ENCODE data around the gene CCZ1B. TPM values are rescaled to one million over a fixed set of nuclear protein-coding genes. Genes with fewer than 3 reads are reported as not detected.
"Not testable (repeated sequence)": the region's sequence is repeated elsewhere in the genome, so short reads cannot be mapped to it uniquely, and the experiment has no call there.

The CCZ1B gene
- total and polyA plus RNA-seq, 12 donors = 16.4 to 153 (median 68.8) TPM

DNA sequence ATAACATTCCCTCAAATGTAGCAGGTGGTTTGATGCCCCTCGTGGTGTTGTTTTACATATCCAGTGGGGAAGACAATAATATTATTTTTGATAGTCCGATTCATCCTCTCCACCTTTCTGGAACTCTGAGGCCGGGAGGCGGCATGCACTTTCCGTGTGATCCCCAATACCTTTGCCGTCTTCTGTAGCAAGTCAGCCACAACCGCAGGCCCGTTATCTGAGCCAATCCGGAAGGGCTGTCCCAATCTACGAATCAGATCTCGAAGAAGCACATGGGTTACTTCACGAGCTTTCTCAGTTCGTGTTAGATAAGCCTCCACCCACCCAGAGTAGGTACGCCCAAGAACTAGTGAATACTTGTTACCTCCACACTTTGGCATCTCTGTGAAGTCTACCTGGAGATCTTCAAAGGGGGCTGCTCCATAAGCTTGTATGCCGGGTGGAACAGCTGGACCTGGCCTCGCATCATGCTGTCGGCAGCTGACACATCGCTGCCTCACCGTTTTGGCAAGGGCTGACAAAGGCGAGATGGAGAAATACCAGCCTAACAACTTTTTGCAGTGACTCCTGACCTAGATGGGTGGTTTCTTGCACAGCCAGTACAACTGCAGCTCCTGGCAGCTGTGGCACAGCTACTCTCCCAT is 16.3 kb upstream of the CCZ1B start:
- H3K27ac ChIP-seq; H3K36me3 ChIP-seq (replicated peaks in 1 of 2); H3K4me3 ChIP-seq; intact Hi-C loops (cut with DNase I); H3K9me3 ChIP-seq (replicated peaks in 1 of 3); H3K4me1 ChIP-seq (replicated peaks in 1 of 2); DNase-seq; H3K27me3 ChIP-seq: not testable (repeated sequence)
- 63 to 73% (median 70%) methylated on average over 16 to 20 of the region's 20 CpGs for WGBS, 4 donors

DNA sequence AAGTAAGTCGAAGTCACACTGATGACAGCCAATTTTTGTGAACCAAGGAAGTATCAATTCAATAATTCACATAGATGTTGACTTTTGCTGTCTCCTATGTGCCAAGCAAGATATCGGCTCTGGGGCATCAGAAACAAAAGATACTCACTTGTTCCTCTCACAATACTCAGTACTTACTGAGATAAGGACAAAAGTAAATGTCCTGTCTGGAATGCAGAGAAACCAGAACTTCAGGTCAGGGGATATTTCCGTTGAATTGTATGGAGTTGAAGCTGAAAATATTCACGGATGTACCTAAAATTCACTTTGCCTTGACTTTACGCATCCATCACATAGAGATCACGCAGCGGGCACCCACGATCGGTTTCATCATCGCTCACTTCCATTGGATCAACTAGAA is 11.0 kb upstream of the CCZ1B start:
- WGBS, 4 donors = 90 to 91% (median 91%) methylated on average over 10 of the region's 10 CpGs
- H3K36me3 ChIP-seq (replicated peaks in 1 of 2) = not testable (repeated sequence)

DNA sequence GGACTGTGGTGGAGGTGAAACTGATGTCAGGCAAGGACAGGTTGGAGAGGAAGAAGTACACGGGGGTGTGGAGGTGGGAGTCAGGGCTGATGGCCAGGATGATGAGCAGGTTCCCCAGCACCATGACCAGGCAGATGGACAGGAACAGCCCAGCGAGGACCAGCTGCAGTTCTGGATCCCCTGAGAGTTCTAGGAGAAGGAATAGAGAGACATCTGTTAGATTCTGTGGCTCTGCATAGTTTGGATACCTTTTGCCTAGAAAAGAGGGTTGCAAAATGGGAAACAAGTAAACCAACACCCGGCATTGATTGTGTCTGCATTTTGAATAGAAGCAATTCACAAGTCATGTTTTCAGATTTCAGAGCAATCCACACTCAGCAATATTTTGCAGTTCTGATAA is 9.4 kb upstream of the CCZ1B start:
- H3K36me3 ChIP-seq (replicated peaks in 1 of 2) = not testable (repeated sequence)
- 40 to 69% (median 54%) methylated on average over 3 of the region's 3 CpGs for WGBS, 4 donors

More for the DNA sequence above, 11.0 kb upstream of the CCZ1B start:
- H3K27me3 ChIP-seq; DNase-seq; H3K27ac ChIP-seq; H3K4me3 ChIP-seq; intact Hi-C loops (cut with DNase I); H3K9me3 ChIP-seq (replicated peaks in 1 of 3); H3K4me1 ChIP-seq (replicated peaks in 1 of 2): not testable (repeated sequence)

DNA sequence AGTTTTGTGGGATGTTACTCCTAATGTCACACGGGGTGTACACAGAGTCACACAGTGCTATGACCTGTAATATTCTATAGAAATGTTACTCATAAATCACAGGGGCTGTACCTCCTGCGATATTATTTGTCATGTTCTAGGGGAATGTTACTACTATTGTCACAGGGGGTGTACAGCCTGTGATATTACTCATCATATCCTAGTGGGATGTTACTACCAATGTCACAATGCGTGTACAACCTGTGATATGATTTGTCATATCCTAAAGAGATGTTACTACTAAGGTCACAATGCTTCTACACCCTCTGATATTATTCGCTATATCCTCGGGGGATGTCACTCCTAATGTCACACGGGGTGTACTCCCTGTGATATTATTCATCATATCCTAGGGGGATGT is 7.6 kb upstream of the CCZ1B start:
- DNase-seq = no peak
- intact Hi-C loops (cut with DNase I) = no loop called here
- no peaks in the 10 kb centered on the region for H3K36me3 ChIP-seq (replicated peaks in 1 of 2)
- no peak overlapping the region for H3K27ac ChIP-seq
- TF ChIP-seq, protein P1, sequence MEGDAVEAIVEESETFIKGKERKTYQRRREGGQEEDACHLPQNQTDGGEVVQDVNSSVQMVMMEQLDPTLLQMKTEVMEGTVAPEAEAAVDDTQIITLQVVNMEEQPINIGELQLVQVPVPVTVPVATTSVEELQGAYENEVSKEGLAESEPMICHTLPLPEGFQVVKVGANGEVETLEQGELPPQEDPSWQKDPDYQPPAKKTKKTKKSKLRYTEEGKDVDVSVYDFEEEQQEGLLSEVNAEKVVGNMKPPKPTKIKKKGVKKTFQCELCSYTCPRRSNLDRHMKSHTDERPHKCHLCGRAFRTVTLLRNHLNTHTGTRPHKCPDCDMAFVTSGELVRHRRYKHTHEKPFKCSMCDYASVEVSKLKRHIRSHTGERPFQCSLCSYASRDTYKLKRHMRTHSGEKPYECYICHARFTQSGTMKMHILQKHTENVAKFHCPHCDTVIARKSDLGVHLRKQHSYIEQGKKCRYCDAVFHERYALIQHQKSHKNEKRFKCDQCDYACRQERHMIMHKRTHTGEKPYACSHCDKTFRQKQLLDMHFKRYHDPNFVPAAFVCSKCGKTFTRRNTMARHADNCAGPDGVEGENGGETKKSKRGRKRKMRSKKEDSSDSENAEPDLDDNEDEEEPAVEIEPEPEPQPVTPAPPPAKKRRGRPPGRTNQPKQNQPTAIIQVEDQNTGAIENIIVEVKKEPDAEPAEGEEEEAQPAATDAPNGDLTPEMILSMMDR (IDR thresholded peaks at IDR 0.05) = no peak
- TF ChIP-seq POLR2A (IDR thresholded peaks at IDR 0.05) = no peak
- peaks cover 8% of the 10 kb centered on the region for H3K27me3 ChIP-seq
- no peaks in the 10 kb centered on the region for H3K4me1 ChIP-seq (replicated peaks in 1 of 2)
- no peak overlapping the region for H3K4me3 ChIP-seq
- H3K9me3 ChIP-seq (replicated peaks in 1 of 3) = no peaks in the 10 kb centered on the region
- WGBS, 4 donors = 70 to 81% (median 79%) methylated on average over 6 of the region's 6 CpGs

More for the DNA sequence above, 9.4 kb upstream of the CCZ1B start:
- H3K9me3 ChIP-seq (replicated peaks in 1 of 3); H3K4me3 ChIP-seq; intact Hi-C loops (cut with DNase I); DNase-seq; H3K4me1 ChIP-seq (replicated peaks in 1 of 2); H3K27ac ChIP-seq; H3K27me3 ChIP-seq: not testable (repeated sequence)

DNA sequence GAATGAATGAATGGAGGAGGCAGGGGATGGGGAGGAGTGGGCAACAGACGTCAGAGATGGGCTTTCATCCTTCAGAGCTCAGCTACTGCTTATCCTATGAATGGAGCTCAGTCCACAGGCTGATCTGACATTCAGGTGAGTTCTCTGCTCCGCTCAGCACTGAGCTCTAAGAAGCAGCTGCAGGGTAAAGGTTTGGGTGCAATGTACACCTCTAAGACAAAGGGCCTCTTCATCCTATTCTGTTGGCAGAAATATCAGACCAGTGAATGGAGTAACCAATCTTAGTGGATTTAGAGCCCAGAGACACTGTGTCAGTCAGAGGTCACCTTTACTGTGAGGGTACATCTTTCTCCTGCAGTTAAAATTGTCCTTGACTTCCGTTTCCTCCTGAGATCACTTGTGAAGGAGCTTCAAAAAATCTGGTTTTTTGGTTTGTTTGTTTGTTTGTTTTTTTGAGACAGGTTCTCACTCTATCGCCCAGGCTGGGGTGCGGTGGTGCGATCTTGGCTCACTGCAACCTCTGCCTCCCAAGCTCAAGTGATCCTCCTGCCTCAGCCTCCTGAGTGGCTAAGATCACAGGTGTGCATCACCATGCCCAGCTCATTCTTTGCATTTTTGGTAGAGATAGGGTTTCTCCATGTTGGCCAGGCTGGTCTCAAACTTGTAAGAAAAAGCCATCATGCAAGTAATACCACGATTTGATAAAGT is 5.1 kb upstream of the CCZ1B start:
- intact Hi-C loops (cut with DNase I) = no loop called here
- H3K27me3 ChIP-seq = peaks cover 8% of the 10 kb centered on the region
- H3K4me1 ChIP-seq (replicated peaks in 1 of 2) = no peaks in the 10 kb centered on the region
- DNase-seq = no peak
- no peaks in the 10 kb centered on the region for H3K36me3 ChIP-seq (replicated peaks in 1 of 2)
- 69 to 75% (median 74%) methylated on average over 7 of the region's 7 CpGs for WGBS, 4 donors
- TF ChIP-seq POLR2A (IDR thresholded peaks at IDR 0.05) = no peak
- TF ChIP-seq, protein P1 (IDR thresholded peaks at IDR 0.05) = no peak
- H3K9me3 ChIP-seq (replicated peaks in 1 of 3) = no peaks in the 10 kb centered on the region
- H3K27ac ChIP-seq = no peak overlapping the region
- H3K4me3 ChIP-seq = no peak overlapping the region

DNA sequence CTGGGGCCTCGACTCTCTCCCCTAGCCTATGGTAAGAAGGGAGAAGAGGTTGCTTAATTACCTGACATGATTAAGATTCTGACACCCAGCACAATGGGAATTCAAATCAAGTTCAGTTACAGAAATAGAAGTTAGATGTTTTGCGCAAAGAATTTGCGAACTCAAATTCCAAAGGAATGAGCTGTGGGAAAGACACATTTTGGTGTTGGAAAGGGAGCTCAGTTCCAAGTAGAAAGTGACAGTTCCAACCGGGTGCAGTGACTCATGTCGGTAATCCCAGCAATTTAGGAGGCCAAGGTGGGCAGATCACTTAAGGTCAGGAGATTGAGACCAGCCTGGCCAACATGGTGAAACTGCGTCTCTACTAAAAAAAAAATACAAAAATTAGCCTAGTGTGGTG is 4.0 kb upstream of the CCZ1B start:
- H3K36me3 ChIP-seq (replicated peaks in 1 of 2); H3K27me3 ChIP-seq; intact Hi-C loops (cut with DNase I); H3K27ac ChIP-seq; H3K9me3 ChIP-seq (replicated peaks in 1 of 3); H3K4me1 ChIP-seq (replicated peaks in 1 of 2); DNase-seq; H3K4me3 ChIP-seq: not testable (repeated sequence)
- 69 to 82% (median 78%) methylated on average over 6 of the region's 6 CpGs for WGBS, 4 donors

DNA sequence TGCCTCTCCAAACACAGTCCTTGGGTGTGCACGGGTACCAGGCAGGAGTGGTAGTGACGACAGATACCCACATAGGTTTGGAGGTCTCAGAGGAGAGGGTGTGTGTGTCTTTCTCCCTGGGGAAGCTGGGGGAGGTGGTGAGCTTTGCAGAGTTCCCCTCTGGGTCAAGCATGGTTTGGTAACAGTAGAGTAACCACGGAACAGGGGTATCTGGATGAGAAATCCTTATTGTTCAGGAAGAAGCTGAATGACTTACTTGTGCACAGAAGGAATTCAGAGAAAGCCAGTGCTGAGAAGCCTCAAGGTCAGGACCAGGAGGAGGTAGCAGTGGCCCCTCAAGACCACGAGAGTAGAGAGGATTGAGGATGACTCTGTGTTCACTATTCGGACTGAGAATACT is 3.5 kb upstream of the CCZ1B start:
- H3K27me3 ChIP-seq; intact Hi-C loops (cut with DNase I); DNase-seq; H3K4me3 ChIP-seq; H3K36me3 ChIP-seq (replicated peaks in 1 of 2); H3K27ac ChIP-seq; H3K9me3 ChIP-seq (replicated peaks in 1 of 3); H3K4me1 ChIP-seq (replicated peaks in 1 of 2): not testable (repeated sequence)
- 41 to 76% (median 57%) methylated on average over 3 to 5 of the region's 5 CpGs for WGBS, 4 donors

DNA sequence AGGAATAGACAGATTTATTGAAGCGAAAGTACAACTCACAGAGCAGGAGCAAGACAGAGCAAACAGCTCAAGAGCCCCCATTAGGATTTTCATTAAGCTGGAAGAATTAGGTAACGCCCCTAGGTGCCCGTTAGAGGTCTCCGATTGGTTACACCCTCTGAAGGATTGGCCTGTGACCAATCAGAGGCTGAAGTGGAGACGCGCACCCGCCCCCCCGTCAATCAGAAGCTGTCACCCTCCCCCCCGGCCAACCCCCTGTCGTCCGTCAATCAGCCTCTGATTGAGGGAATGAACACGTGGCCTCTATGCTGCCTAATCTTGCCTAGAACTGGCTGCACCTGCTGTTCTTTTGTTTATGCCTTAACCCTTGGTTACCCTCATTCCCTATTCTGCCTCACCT is 1.1 kb upstream of the CCZ1B start:
- H3K27me3 ChIP-seq; H3K4me1 ChIP-seq (replicated peaks in 1 of 2); intact Hi-C loops (cut with DNase I); DNase-seq; H3K27ac ChIP-seq; H3K4me3 ChIP-seq; H3K9me3 ChIP-seq (replicated peaks in 1 of 3); H3K36me3 ChIP-seq (replicated peaks in 1 of 2): not testable (repeated sequence)
- 67 to 77% (median 73%) methylated on average over 11 to 12 of the region's 12 CpGs for WGBS, 4 donors

All from adrenal gland (tissue), 12 donors.